ENCODE data around the gene LPP.

DNA sequence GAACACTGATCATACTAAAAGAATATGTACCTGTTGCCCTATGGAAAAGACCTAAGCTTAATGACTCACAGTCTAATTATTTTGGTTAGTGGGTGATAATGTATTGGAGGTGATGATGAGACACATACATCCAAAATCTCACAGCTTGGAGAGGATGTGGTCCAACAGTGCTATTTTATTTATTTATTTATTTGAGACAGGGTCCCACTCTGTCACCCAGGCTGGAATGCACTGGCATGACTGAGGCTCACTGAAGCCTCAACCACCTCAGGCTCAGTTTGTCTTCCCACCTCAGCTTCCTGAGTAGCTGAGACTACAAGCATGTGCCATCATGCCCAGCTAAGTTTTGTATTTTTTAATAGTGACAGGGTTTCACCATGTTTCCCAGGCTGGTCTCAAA lies 35.0 kb downstream of the LPP start:
- TF ChIP-seq, protein P1, sequence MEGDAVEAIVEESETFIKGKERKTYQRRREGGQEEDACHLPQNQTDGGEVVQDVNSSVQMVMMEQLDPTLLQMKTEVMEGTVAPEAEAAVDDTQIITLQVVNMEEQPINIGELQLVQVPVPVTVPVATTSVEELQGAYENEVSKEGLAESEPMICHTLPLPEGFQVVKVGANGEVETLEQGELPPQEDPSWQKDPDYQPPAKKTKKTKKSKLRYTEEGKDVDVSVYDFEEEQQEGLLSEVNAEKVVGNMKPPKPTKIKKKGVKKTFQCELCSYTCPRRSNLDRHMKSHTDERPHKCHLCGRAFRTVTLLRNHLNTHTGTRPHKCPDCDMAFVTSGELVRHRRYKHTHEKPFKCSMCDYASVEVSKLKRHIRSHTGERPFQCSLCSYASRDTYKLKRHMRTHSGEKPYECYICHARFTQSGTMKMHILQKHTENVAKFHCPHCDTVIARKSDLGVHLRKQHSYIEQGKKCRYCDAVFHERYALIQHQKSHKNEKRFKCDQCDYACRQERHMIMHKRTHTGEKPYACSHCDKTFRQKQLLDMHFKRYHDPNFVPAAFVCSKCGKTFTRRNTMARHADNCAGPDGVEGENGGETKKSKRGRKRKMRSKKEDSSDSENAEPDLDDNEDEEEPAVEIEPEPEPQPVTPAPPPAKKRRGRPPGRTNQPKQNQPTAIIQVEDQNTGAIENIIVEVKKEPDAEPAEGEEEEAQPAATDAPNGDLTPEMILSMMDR (IDR thresholded peaks at IDR 0.05): no peak
- TF ChIP-seq EZH2 (IDR thresholded peaks at IDR 0.05; ENCODE audit: borderline replicate concordance, insufficient read depth, low read depth, low read length, poor library complexity, severe bottlenecking): no peak
